Measurements from ENCODE around the gene GLIPR2. TPM values are rescaled to one million over a fixed set of nuclear protein-coding genes. Genes with fewer than 3 reads are reported as not detected.

Gene GLIPR2
- total and polyA plus RNA-seq, 11 donors: 4.7 to 33.0 (median 7.6) TPM

DNA sequence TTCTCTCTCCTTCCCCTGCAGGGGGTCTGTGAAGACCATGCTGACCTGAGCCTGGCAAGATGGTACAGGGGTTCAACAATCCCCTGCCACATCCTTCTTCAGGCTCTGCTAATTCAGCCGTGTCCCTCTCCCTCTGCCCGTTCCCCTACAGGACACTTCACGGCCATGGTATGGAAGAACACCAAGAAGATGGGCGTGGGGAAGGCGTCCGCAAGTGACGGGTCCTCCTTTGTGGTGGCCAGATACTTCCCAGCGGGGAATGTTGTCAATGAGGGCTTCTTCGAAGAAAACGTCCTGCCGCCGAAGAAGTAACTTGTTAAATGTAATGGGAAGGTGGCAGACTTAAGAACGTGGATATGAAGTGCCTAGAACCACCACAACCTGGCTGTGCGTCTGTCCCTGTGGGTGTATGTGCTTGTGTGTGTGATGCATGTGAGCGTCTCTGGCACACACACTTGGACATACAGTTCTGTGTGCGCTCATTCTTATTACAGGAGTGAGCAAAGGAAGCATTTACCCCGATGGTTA lies 25.7 kb downstream of the GLIPR2 start:
- 88 to 94% (median 91%) methylated on average over 17 of the region's 17 CpGs for WGBS, 4 donors
- H3K9me3 ChIP-seq: no peaks in the 10 kb centered on the region
- DNase-seq (no peak), ATAC-seq (no peak)
- no peak for TF ChIP-seq POLR2A (IDR thresholded peaks at IDR 0.05)
- TF ChIP-seq, protein P1, sequence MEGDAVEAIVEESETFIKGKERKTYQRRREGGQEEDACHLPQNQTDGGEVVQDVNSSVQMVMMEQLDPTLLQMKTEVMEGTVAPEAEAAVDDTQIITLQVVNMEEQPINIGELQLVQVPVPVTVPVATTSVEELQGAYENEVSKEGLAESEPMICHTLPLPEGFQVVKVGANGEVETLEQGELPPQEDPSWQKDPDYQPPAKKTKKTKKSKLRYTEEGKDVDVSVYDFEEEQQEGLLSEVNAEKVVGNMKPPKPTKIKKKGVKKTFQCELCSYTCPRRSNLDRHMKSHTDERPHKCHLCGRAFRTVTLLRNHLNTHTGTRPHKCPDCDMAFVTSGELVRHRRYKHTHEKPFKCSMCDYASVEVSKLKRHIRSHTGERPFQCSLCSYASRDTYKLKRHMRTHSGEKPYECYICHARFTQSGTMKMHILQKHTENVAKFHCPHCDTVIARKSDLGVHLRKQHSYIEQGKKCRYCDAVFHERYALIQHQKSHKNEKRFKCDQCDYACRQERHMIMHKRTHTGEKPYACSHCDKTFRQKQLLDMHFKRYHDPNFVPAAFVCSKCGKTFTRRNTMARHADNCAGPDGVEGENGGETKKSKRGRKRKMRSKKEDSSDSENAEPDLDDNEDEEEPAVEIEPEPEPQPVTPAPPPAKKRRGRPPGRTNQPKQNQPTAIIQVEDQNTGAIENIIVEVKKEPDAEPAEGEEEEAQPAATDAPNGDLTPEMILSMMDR (IDR thresholded peaks at IDR 0.05): no peak
- H3K4me3 ChIP-seq: no peak overlapping the region
- peak overlapping the region in 6 of 12 donors; percentile 64 to 89 (median 78) for H3K27ac ChIP-seq
- peaks cover 0 to 5% (median 0%) of the 10 kb centered on the region in 9 donors for H3K36me3 ChIP-seq
- H3K4me1 ChIP-seq: peaks cover 0 to 74% (median 18%) of the 10 kb centered on the region in 12 donors
- intact Hi-C loops (cut with DNase I): loop anchor here in 4 of 10 donors (5.0 to 10.0 kb wide), 3 partner anchors 55 to 207 kb away; partner anchors contain the start of gene OR2S2 (in 3 of the 4)
- H3K27me3 ChIP-seq: peaks cover 0 to 4% (median 0%) of the 10 kb centered on the region in 9 donors

DNA sequence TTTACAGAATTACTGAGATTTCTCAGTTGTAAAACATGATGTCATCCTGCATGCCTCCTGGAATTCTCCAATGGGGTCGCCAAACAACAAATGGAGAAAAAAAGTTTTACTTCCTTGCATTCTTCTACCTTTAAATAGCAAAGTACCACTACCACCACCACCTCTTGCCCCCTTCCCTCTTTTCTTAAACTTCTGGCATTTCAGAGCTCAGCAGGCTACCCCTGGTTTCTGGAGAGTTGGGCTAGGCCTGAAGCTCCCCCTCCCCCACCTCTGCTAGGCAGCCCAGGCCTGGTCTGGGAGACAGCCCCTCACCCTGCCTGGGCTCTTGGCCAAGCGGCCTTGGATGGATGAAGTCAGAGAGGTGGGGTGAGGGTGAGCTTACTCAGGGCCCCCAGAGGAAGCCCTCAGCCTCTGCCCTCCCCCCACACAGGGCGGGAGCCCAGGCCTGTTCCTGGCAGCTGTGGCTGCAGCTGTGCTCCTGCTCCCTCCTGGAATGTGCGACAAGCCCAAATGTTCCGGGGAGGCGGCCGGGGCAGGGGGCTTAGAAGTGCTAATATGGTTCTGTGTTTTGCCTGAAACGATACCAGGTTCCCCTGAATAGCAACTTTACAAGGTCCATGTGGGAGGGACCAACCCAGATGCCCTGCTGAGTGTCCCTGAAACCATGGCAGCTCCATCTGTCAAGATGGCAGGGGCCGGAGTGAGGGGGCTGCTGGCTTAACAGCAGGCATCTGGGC lies 26.7 kb downstream of the GLIPR2 start:
- Histone ChIP-seq H3K27ac (peak overlapping the region; percentile 61 to 89 (median 73)), H3K36me3 (peaks cover 0 to 5% (median 0%) of the 10 kb centered on the region in 9 donors), H3K4me3 (no peak overlapping the region), H3K4me1 (peaks cover 0 to 74% (median 18%) of the 10 kb centered on the region in 12 donors), H3K27me3 (peaks cover 0 to 4% (median 0%) of the 10 kb centered on the region in 9 donors), H3K9me3 (no peaks in the 10 kb centered on the region)
- WGBS, 4 donors: 29 to 41% (median 35%) methylated on average over 8 to 9 of the region's 9 CpGs
- DNase-seq: peak; percentile 73 to 87 (median 82)
- no peak for TF ChIP-seq POLR2A (IDR thresholded peaks at IDR 0.05)
- TF ChIP-seq, protein P1 (IDR thresholded peaks at IDR 0.05): no peak
- intact Hi-C loops (cut with DNase I): loop anchor here in 4 of 10 donors (5.0 to 10.0 kb wide), 3 partner anchors 56 to 208 kb away; partner anchors contain the start of gene OR2S2 (in 3 of the 4)
- peak; percentile 65 to 80 (median 72) for ATAC-seq

DNA sequence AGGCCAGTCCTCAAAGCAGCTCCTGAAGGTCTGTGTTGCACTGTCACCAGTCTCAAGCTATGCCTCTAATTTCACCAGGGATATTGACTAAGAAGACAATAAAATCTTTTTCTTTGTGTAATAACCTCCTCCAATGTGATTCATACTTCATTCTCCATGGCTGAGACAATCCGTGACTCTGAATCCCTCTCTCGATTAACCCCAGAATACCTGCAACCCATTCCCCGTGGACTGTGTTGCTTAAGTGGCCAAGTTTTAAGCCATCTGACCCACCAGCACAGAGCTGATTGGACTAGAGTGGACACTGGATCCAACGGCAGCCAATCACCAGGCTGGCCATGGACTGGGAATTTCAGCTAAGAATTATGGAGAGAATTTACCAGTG lies 27.2 kb downstream of the GLIPR2 start:
- Histone ChIP-seq H3K27me3 (peaks cover 0 to 4% (median 0%) of the 10 kb centered on the region in 9 donors), H3K4me3 (no peak overlapping the region), H3K27ac (peak overlapping the region; percentile 61 to 89 (median 73)), H3K36me3 (peaks cover 0 to 5% (median 0%) of the 10 kb centered on the region in 9 donors), H3K9me3 (no peaks in the 10 kb centered on the region), H3K4me1 (peaks cover 0 to 70% (median 18%) of the 10 kb centered on the region in 12 donors)
- peak in 1 of 4 donors; percentile 24 for ATAC-seq
- intact Hi-C loops (cut with DNase I): loop anchor here in 4 of 10 donors (5.0 to 10.0 kb wide), 3 partner anchors 56 to 209 kb away; partner anchors contain the start of gene OR2S2 (in 3 of the 4)
- 62 to 76% (median 68%) methylated on average over 4 of the region's 4 CpGs for WGBS, 4 donors
- TF ChIP-seq, protein P1 (IDR thresholded peaks at IDR 0.05): no peak
- no peak for TF ChIP-seq POLR2A (IDR thresholded peaks at IDR 0.05)
- no peak for DNase-seq

DNA sequence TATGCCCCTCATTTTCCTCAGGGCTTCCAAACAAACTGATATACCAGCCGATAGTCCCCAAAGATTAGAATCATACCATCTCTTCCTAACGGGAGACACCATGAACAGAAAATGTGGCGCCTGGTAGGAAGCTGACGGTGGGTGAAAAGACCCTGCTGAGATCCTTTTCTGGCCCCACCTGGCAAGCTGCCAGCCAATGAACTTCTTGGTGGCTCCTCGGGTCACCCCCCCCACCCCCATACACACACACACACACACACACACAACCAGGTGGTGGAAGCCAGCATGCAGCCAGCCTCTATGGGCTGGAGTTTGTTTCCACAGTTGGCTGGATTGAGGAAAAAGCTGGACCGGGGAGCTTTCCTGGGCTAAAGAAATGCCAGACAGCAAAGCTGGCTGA lies 27.8 kb downstream of the GLIPR2 start:
- TF ChIP-seq POLR2A (IDR thresholded peaks at IDR 0.05): no peak
- TF ChIP-seq, protein P1 (IDR thresholded peaks at IDR 0.05): no peak

More for the DNA sequence above, 27.8 kb downstream of the GLIPR2 start:
- intact Hi-C loops (cut with DNase I): loop anchor here in 4 of 10 donors (5.0 to 10.0 kb wide), 3 partner anchors 57 to 210 kb away; partner anchors contain the start of gene OR2S2 (in 3 of the 4)
- Histone ChIP-seq H3K27me3 (peaks cover 0 to 4% (median 0%) of the 10 kb centered on the region in 9 donors), H3K36me3 (peaks cover 0 to 5% (median 0%) of the 10 kb centered on the region in 9 donors), H3K9me3 (no peaks in the 10 kb centered on the region), H3K4me1 (peaks cover 0 to 64% (median 17%) of the 10 kb centered on the region in 12 donors), H3K4me3 (no peak overlapping the region), H3K27ac (peak overlapping the region in 7 of 12 donors; percentile 56 to 89 (median 80))
- 80 to 83% (median 82%) methylated on average over 6 of the region's 6 CpGs for WGBS, 4 donors
- ATAC-seq: no peak
- DNase-seq: peak in 1 of 5 donors; percentile 42

Data from heart left ventricle (tissue), 16 donors.